ENCODE results near the gene ADAM11. TPM values are rescaled to one million over a fixed set of nuclear protein-coding genes. Genes with fewer than 3 reads are reported as not detected.

Gene ADAM11
- total and polyA plus RNA-seq, 2 of the 13 experiments (the other 11 are each of a cell fraction or from before 2014, with no cell fraction given) = 0.38 to 0.91 TPM

DNA sequence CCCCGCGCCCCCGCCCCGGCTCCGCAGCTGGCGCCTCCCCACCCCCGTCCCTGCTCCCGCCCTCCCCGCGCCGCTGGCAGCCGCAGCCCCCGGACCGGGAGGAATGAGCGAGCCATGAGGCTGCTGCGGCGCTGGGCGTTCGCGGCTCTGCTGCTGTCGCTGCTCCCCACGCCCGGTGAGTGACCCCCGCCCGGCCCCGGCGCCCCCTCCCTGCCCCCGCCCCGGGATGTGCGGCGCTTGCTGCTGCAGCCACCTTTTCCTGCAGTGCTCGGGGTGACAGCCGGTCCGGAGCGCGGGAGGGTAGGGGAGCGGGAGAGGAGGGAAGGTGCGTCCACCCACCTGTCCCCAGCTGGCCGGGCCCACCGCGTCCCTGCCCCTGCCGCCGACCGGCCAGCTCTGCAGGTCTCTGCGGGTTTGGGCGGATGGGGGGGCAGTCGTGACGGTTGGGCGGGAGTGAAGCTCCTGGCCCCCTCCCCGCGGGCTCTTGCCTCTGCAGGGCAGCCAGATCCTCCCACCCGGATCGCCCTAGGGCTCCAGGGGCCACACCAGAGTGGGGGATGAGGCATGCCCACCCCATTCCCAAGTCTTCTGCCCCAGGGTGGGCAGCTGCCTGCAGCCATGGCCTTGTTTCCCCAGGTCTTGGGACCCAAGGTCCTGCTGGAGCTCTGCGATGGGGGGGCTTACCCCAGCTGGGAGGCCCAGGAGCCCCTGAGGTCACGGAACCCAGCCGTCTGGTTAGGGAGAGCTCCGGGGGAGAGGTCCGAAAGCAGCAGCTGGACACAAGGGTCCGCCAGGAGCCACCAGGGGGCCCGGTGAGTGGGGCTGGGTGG is 513 bp downstream of the ADAM11 start:
- Histone ChIP-seq H4K20me1 (ENCODE audit: insufficient read depth, low read length) (no peaks in the 10 kb centered on the region), H3K4me1 (ENCODE audit: insufficient read depth, low read length) (peaks cover 18% of the 10 kb centered on the region), H3K27me3 (ENCODE audit: control insufficient read depth in 1 of 2, insufficient read depth in 2 of 2, low read length in 2 of 2) (peaks cover 21 to 51% of the 10 kb centered on the region in 2 experiments), H3K27ac (ENCODE audit: extremely low read length, insufficient read depth, low read length) (no peak overlapping the region), H3K9ac (ENCODE audit: insufficient read depth, low read depth, low read length) (no peak overlapping the region), H3K4me2 (ENCODE audit: low read depth, low read length) (peak overlapping the region; percentile 80), H3K79me2 (ENCODE audit: insufficient read depth, low read length) (no peaks in the 10 kb centered on the region), H3K4me3 (replicated peaks in 1 of 3; ENCODE audit: insufficient read depth in 1 of 3, low read depth in 2 of 3, low read length in 3 of 3) (peak overlapping the region; percentile 37 to 74 (median 59)), H3K9me3 (ENCODE audit: low read length) (no peaks in the 10 kb centered on the region), H2AFZ (ENCODE audit: low read length) (no peak overlapping the region), H3K36me3 (replicated peaks in 1 of 2; ENCODE audit: control insufficient read depth in 1 of 2, insufficient read depth in 2 of 2, low read length in 2 of 2) (no peaks in the 10 kb centered on the region)
- FAIRE-seq (no peak), DNase-seq (ENCODE audit: low spot score) (no peak), ATAC-seq (peak; percentile 58)
- POLR2A ChIA-PET = no interaction called here
- 10% methylated on average over 19 of the region's 60 CpGs for WGBS (ENCODE audit: low lambda C conversion rate)
- BruUV-seq (replicated peaks) = no TSS peak
- CTCF ChIA-PET (ENCODE audit: low intra/inter-chr PET ratio, low total read pairs) = no interaction called here
- intact Hi-C loops (cut with micrococcal nuclease; ENCODE audit: unreplicated experiment) (no loop called here), in situ Hi-C loops (cut with HindIII; ENCODE audit: extremely low pct_ligation_motif_present, low pct_unique_long_range_greater_than_20kb) (no loop called here)
- TF ChIP-seq ZSCAN31 (CRISPR knock-in tag; IDR thresholded peaks at IDR 0.05; ENCODE audit: low read depth) (0 out of 2 replicates have a peak, but pooled peaks have one; percentile 60), ZNF274 (CRISPR knock-in tag; IDR thresholded peaks at IDR 0.05) (0 out of 2 replicates have a peak, but pooled peaks have one; percentile 28), ZNF773 (CRISPR knock-in tag; IDR thresholded peaks at IDR 0.05; ENCODE audit: borderline replicate concordance) (0 out of 2 replicates have a peak, but pooled peaks have one; percentile 18), KLF16 (CRISPR knock-in tag; IDR thresholded peaks at IDR 0.05) (peak in 1 of 2 experiments; percentile 29; a peak in 1 of 4 replicates), ZNF224 (CRISPR knock-in tag; IDR thresholded peaks at IDR 0.05) (no peak), NBN (conservative IDR thresholded peaks at IDR 0.05) (no peak), TBX2 (CRISPR knock-in tag; IDR thresholded peaks at IDR 0.05; ENCODE audit: borderline replicate concordance) (0 out of 2 replicates have a peak, but pooled peaks have one; percentile 17), SALL1 (CRISPR knock-in tag; IDR thresholded peaks at IDR 0.05) (peak; percentile 11; the same call in 1 of the 2 replicates), HIVEP1 (CRISPR knock-in tag; IDR thresholded peaks at IDR 0.05) (0 out of 2 replicates have a peak, but pooled peaks have one; percentile 20), ZNF256 (CRISPR knock-in tag; conservative IDR thresholded peaks at IDR 0.05) (no peak), FOSL2 (CRISPR knock-in tag; IDR thresholded peaks at IDR 0.05) (0 out of 2 replicates have a peak, but pooled peaks have one; percentile 13), EED (CRISPR knock-in tag; IDR thresholded peaks at IDR 0.05) (peak; percentile 70; the same call in 1 of the 2 replicates)
- TF ChIP-seq, protein P1, sequence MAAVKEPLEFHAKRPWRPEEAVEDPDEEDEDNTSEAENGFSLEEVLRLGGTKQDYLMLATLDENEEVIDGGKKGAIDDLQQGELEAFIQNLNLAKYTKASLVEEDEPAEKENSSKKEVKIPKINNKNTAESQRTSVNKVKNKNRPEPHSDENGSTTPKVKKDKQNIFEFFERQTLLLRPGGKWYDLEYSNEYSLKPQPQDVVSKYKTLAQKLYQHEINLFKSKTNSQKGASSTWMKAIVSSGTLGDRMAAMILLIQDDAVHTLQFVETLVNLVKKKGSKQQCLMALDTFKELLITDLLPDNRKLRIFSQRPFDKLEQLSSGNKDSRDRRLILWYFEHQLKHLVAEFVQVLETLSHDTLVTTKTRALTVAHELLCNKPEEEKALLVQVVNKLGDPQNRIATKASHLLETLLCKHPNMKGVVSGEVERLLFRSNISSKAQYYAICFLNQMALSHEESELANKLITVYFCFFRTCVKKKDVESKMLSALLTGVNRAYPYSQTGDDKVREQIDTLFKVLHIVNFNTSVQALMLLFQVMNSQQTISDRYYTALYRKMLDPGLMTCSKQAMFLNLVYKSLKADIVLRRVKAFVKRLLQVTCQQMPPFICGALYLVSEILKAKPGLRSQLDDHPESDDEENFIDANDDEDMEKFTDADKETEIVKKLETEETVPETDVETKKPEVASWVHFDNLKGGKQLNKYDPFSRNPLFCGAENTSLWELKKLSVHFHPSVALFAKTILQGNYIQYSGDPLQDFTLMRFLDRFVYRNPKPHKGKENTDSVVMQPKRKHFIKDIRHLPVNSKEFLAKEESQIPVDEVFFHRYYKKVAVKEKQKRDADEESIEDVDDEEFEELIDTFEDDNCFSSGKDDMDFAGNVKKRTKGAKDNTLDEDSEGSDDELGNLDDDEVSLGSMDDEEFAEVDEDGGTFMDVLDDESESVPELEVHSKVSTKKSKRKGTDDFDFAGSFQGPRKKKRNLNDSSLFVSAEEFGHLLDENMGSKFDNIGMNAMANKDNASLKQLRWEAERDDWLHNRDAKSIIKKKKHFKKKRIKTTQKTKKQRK (IDR thresholded peaks at IDR 0.05; ENCODE audit: low read length) = no peak
- TF ChIP-seq, protein P2, sequence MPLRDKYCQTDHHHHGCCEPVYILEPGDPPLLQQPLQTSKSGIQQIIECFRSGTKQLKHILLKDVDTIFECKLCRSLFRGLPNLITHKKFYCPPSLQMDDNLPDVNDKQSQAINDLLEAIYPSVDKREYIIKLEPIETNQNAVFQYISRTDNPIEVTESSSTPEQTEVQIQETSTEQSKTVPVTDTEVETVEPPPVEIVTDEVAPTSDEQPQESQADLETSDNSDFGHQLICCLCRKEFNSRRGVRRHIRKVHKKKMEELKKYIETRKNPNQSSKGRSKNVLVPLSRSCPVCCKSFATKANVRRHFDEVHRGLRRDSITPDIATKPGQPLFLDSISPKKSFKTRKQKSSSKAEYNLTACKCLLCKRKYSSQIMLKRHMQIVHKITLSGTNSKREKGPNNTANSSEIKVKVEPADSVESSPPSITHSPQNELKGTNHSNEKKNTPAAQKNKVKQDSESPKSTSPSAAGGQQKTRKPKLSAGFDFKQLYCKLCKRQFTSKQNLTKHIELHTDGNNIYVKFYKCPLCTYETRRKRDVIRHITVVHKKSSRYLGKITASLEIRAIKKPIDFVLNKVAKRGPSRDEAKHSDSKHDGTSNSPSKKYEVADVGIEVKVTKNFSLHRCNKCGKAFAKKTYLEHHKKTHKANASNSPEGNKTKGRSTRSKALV (CRISPR knock-in tag; IDR thresholded peaks at IDR 0.05) = 0 out of 2 replicates have a peak, but pooled peaks have one; percentile 43
- TF ChIP-seq, protein P3, sequence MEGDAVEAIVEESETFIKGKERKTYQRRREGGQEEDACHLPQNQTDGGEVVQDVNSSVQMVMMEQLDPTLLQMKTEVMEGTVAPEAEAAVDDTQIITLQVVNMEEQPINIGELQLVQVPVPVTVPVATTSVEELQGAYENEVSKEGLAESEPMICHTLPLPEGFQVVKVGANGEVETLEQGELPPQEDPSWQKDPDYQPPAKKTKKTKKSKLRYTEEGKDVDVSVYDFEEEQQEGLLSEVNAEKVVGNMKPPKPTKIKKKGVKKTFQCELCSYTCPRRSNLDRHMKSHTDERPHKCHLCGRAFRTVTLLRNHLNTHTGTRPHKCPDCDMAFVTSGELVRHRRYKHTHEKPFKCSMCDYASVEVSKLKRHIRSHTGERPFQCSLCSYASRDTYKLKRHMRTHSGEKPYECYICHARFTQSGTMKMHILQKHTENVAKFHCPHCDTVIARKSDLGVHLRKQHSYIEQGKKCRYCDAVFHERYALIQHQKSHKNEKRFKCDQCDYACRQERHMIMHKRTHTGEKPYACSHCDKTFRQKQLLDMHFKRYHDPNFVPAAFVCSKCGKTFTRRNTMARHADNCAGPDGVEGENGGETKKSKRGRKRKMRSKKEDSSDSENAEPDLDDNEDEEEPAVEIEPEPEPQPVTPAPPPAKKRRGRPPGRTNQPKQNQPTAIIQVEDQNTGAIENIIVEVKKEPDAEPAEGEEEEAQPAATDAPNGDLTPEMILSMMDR (CRISPR knock-in tag; IDR thresholded peaks at IDR 0.05) = peak; percentile 42; the same call in 1 of the 2 replicates
- TF ChIP-seq, protein P4, sequence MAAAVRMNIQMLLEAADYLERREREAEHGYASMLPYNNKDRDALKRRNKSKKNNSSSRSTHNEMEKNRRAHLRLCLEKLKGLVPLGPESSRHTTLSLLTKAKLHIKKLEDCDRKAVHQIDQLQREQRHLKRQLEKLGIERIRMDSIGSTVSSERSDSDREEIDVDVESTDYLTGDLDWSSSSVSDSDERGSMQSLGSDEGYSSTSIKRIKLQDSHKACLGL (CRISPR knock-in tag; IDR thresholded peaks at IDR 0.05) = 0 out of 2 replicates have a peak, but pooled peaks have one; percentile 31
